Kidney epithelial cell (primary cell): ENCODE measurements around the gene PTPRN. TPM values are rescaled to one million over a fixed set of nuclear protein-coding genes. Genes with fewer than 3 reads are reported as not detected.

Experiments
- DNase-seq: peaks from one replicate; pipeline ENCODE4 v3.0.0-alpha.2; 2010; ENCODE audit warnings: low read depth
- H3K27me3 ChIP-seq: 2 replicates; pipeline ENCODE4 v1.6.0; 2011; ENCODE audit warnings: low read length; ENCODE audit not compliant: control insufficient read depth, insufficient read depth
- H3K36me3 ChIP-seq: 2 replicates; pipeline ENCODE4 v1.5.1; 2011; ENCODE audit warnings: low read length; ENCODE audit not compliant: control insufficient read depth, insufficient read depth
- H3K4me3 ChIP-seq: 2 replicates; pipeline ENCODE4 v1.5.1; 2011; ENCODE audit warnings: low read depth, mild to moderate bottlenecking, control low read depth, low read length
- CTCF ChIP-seq: IDR thresholded peaks from 2 replicates; pipeline ENCODE4 v1.5.1; 2011; ENCODE audit warnings: mild to moderate bottlenecking, moderate library complexity, low read length, control low read depth, inconsistent platforms; ENCODE audit not compliant: insufficient read depth, poor library complexity, severe bottlenecking
- total RNA-seq: library from RNA; depleted of rRNA; stranded (reverse); fragments of >200 nt; gene quantifications from 2 replicates; pipeline ENCODE4 v1.2.3, GENCODE V29; 2015

The PTPRN gene
- total RNA-seq, result 2.5 and 3.8 TPM in 2 replicates

GRCh38 chr2:219309278-219309677 lies at the start of gene PTPRN:
Gene PTPRN (minus strand): TSS chr2:219309401. CDS start chr2:219309332, 69 bp downstream.
- TF ChIP-seq CTCF, result no peak
- Histone ChIP-seq H3K27me3 (peaks cover 29% of the 10 kb centered on the region), H3K36me3 (no peaks in the 10 kb centered on the region), H3K4me3 (peak within 1 kb of the TSS; percentile 6)
- DNase-seq, result no peak

- Histone ChIP-seq H3K27me3 (peaks cover 38% of the 10 kb centered on the region), H3K36me3 (no peaks in the 10 kb centered on the region), H3K4me3 (no peak overlapping the region)
- no peak for DNase-seq
- TF ChIP-seq CTCF, result no peak
These were observed 49.2 kb upstream of the PTPRN start for GRCh38 chr2:219358170-219359075.

GRCh38 chr2:219356834-219357233 lies 47.6 kb upstream of the PTPRN start:
- peaks cover 41% of the 10 kb centered on the region for H3K27me3 ChIP-seq
- no peak overlapping the region for H3K4me3 ChIP-seq
- no peak for DNase-seq
- no peaks in the 10 kb centered on the region for H3K36me3 ChIP-seq
- TF ChIP-seq CTCF, result no peak

GRCh38 chr2:219354582-219354981 lies 45.4 kb upstream of the PTPRN start:
- Histone ChIP-seq H3K4me3 (no peak overlapping the region), H3K27me3 (peaks cover 50% of the 10 kb centered on the region)
- no peak for TF ChIP-seq CTCF

GRCh38 chr2:219353129-219353528 lies 43.9 kb upstream of the PTPRN start:
- Histone ChIP-seq H3K27me3 (peaks cover 38% of the 10 kb centered on the region), H3K36me3 (no peaks in the 10 kb centered on the region), H3K4me3 (no peak overlapping the region)
- no peak for DNase-seq
- no peak for TF ChIP-seq CTCF

More at GRCh38 chr2:219354582-219354981, 45.4 kb upstream of the PTPRN start:
- H3K36me3 ChIP-seq, result no peaks in the 10 kb centered on the region
- no peak for DNase-seq
